Measurements from ENCODE around the gene BBIP1.

- TF ChIP-seq GATA2 (IDR thresholded peaks at IDR 0.05; ENCODE audit: low read depth, low read length) (no peak), GATA3 (IDR thresholded peaks at IDR 0.05; ENCODE audit: low read depth, low read length) (no peak)
Measured at GRCh38 chr10:110967009-110967630, 48.1 kb upstream of the BBIP1 start.

Data from SH-SY5Y (cell line).